ENCODE data around the gene CX3CR1.
A peak's percentile ranks its signal among the peaks of the same experiment; 100 is the strongest.
"Not testable (repeated sequence)": the region's sequence is repeated elsewhere in the genome, so short reads cannot be mapped to it uniquely, and the experiment has no call there.

The CX3CR1 gene

GRCh38 chr3:39279745-39280517 lies at the start of gene CX3CR1:
CX3CR1 (minus strand) TSS chr3:39280036; CDS start chr3:39266509, 13,527 bp downstream.
- no peak for DNase-seq

DNA sequence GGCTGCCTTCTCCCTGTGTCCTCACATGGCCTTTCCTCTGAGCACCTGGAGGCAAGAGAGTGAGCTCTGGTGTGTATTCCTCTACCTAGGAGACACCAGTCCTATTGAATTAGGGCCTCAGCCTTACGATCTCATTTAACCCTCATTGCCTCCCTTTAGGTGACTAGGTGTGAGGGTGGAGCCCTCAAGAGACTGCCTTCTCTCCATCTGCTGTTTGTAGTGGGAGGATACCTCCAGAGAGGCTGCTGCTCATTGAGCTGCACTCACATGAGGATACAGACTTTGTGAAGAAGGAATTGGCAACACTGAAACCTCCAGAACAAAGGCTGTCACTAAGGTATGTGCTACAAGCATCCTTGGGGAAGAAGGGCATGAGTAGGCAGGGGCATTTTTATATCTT lies 49.7 kb upstream of the CX3CR1 start, which contains the start of gene CCR8:
TSS of gene CCR8 (plus strand) at position 217 of the 400 bp plus-strand sequence. CDS start 2,623 bp downstream, outside the sequence.
- no peak for DNase-seq

DNA sequence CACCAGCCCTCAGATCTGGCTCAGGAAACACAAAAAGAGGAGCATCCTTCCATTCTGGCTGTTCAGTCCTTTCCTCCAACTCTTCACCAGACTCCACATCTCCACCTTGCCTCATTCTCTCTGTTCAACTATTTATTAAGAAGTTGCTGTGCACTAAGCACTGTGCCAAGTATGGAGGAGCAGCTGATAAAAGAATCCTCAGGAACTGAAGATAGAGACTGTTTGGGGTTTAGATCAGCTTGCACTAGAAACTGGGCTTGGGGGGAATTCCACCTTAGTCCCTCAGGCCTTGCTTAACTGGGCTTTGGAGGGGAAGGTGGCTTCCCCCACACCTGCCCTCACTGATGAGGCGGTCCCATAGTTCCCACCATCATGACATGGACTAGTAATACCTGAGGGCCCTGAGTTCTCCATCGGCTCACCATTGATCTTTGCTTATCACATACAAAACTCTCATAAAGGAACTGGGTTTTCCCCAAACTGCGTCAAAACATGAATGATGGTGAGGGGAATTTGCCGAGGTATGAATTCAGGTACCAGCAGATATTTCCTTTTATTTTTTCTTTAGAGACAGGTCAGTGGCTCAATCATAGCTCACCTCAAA lies 48.0 kb upstream of the CX3CR1 start:
- DNase-seq: no peak

DNA sequence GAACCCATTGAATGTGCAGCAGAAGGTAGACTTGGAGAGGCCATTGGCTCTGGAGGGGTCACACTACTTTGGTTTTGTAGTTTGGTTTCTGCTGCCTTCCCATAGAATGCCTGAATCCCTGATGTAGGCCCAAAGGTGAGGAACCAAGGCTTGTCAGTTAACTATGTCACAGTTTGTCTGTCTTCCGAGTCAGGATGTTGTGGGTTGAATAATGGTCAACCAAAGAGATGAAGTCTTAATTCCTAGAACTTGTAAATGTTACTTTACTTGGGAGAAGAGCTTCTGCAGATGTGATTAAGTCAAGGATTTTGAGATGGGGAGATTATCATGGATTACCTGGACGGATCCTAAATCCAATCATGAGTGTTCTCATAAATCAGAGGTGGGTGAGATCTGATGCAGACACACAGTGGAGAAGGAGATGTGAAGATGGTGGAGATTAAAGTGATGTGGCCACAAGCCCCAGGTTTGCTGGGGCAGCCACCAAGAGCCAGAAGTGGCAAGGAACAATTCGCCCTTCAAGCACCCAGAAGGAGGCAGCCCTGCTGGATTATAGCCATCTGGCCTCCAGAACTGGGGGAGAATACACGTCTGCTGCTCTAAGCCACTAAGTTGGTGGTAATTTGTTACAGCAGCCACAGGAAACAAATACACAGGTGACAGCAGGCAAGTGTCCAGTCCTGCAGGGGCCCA lies 47.4 kb upstream of the CX3CR1 start:
- DNase-seq: no peak

DNA sequence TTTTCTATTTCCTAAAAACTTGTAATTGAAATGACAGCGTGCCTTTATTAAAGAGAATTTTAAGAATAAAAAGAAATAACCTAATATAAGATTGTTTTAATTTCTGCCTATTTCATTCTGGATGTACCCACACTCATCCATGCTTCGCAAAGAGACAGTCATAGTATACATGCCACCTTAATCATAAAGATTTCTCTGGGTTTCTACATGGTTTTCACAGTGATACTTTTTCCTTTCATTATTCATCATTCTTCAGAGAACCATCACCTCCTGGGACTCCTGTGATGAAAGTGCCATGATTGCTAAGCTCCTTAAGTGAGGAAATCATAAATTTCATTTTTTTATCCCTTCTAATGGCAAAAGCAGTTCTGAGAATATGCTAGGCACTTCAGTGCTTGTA lies 45.4 kb upstream of the CX3CR1 start:
- no peak for DNase-seq

- no peak for DNase-seq
Measured at GRCh38 chr3:39323494-39323893, 43.7 kb upstream of the CX3CR1 start.

- no peak for DNase-seq
Measured at GRCh38 chr3:39322936-39323335, 43.1 kb upstream of the CX3CR1 start.

- DNase-seq: not testable (repeated sequence)
Measured at GRCh38 chr3:39322209-39322715, 42.4 kb upstream of the CX3CR1 start.

DNA sequence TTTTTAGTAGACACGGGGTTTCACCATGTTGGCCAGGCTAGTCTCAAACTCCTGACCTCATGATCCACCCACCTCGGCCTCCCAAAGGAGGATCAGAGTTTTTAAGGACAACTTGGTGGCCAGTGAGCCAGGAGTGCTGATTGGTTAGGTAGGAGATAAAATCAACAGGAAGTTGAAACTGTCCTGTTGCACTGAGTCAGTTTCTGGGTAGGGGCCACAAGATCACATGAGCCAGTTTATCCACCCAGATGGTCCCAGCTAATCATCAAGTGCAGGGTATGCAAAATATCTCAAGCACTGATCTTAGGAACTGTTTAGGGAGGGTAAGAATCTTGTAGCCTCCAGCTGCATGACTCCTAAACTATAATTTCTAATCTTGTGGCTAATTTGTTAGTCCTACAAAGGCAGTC lies 41.7 kb upstream of the CX3CR1 start:
- not testable (repeated sequence) for DNase-seq

DNA sequence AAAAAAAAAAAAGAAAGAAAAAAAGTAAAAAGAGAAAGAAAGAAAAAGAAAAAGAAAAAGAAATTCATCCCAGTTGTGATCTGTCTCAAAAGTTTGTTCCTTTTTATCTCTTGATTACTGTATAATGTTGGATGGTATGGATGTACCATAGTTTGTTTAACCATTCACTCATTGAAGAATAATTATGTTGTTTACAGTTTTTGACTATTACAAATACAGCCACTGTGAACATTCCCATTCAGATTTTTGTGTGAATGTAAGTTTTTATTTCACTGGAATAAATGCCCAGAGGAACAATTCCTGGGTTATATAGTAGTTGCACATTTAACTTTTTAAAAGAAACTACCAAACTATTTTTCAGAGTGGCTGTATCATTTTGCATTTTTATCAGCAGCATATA lies 39.4 kb upstream of the CX3CR1 start:
- no peak for DNase-seq

- DNase-seq: no peak
Measured at GRCh38 chr3:39318301-39318700, 38.5 kb upstream of the CX3CR1 start.

DNA sequence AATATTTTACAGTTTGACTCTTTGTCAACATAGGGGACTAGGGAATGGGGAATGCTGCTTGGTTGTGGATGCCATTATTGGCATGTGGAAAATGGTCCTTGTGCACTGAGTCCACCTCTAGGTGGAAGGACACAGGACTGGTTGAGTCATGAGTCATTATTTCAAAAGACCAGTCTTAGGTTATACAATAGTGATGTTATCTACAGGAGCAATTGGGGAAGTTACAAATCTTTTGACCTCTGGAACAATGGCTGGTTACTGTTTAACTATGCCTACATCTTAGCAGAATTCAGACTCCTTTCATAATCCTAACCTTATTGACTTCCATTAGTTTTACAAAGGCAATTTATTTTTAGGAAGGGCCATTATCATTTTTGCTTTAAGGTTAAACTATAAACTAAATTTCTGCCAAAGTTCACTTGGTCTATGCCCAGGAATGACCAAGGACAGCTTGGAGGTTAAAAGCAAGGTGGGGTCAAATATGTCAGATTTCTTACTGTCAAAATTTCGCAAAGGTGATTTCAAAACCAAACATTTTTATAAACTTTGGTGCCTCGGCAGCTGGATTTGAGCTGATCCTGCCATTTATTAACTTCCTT lies 37.8 kb upstream of the CX3CR1 start:
- no peak for DNase-seq

DNA sequence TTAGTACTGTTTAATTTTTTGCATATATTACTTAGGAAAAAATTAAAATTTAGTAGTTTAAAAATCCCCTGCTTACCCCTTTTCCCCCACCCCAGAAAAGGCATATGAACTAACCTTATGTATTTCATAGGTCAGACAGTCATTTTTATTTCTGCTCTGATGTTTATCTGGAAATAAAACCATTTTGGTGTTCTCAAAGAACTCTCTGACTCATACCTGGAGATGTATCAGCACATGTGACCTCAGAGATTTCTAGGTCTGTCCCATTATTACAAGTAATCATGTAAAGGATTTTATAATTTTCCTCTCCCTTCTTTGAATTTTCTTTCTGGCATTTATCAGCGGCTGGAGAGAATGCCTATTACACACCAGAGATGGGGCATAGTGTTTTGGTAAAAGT lies 35.6 kb upstream of the CX3CR1 start:
- no peak for DNase-seq

- DNase-seq: no peak
Measured at GRCh38 chr3:39313289-39313688, 33.5 kb upstream of the CX3CR1 start.

- DNase-seq: no peak
Measured at GRCh38 chr3:39302178-39302577, 22.3 kb upstream of the CX3CR1 start.

DNA sequence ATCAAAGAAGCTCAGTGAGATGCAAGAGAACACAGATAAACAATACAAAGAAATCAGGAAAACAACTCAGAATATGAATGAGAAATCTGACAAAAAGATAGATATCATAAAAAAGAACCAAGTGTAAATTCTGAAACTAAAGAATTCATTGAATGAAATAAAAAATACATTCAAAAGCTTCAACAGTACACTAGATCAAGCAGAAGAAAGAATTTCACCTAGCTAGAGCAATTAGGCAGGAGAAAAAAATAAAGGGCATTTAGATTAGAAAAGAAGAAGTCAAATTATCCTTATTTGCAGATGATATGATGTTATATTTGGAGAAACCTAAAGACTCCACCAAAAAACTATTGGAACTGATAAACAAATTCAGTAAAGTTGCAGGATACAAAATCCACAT lies 19.4 kb upstream of the CX3CR1 start:
- DNase-seq: no peak

DNA sequence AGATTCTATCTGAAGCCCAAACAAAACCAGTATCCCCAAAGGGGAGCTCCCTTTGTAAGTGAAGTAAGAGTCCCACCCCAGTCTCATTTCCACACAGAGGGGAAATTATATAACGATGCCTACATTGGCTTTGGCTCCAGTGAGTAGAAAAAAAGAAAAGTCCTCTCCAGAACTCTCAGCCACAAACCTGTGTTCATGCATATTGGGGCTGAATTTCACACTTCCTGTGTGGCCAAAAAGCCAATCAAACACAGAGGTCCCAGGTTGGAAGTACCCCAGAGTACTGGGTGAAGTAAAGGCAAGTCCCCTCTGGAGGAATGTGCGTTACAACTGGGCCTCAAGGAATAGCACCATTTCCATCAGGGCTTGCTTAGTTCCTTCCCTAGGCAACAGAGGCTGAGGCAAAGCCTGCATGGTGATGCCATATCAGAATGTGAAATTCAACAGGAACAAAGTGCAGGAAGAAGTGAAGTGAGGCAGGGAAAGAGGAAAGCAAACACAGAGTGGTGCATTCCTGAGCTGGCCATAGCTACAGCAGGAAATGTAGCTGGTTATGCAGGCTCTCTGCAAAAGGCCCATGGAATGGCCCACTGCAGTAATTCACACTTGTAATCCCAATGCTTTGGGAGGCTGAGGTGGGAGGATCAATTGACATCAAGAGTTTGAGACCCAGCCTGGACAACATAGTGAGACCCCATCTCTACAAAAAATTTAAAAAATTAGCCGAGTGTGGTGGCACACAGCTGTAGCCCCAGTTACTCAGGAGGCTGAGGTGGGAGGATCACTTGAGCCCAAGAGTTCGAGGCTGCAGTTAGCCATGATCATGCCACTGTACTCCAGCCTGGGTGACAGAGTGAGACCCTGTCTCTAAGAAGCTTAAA lies 16.6 kb upstream of the CX3CR1 start:
- no peak for DNase-seq

DNA sequence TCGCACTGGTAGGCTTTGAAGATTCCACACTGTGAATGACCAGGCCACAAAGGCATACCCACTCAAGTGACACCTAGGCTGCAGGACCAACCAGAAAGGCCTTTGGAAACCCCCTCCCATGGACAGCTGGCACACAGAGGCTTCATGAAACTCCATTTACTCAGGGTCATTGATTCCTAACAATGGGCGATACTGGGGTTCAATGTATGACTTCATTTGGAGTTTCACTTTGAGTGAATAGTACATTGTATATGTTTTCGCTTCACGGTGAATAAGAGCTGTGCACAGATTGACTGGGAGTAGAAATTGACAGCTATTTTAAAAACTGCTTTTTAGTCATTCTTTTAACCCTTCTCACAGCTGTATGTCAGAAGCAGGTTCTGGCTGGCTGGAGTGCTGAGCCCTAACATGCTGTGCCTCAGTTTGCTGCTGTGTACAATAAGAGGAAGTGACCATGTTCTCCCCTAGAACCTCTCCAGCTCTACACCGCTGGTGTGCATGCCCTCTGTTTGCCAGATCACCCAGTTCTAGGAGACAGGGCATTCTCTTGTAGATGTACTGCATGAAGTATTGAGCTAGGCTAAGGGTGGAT lies 15.4 kb upstream of the CX3CR1 start:
- no peak for DNase-seq

- DNase-seq: no peak
Measured at GRCh38 chr3:39294446-39295183, 14.8 kb upstream of the CX3CR1 start.

DNA sequence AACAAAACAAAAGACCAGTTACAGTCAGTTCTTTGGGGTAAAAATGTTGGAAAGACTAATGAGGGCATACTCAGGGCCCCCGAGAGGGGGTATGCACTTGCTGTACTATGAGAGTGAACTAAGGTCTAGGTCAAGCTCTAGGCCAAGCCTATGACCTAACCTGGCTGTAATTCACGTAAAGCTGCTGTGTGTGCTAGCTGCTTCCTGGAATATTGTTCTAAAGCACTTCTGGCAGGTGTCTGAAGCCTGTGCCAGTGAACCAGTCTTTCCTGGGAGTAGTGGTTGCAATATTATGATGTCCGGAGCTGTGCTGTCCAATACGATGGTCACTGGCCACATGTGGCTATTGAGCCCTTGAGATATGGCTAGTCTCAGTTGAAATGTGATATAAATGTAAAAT lies 13.1 kb upstream of the CX3CR1 start:
- DNase-seq: no peak

- DNase-seq: peak; percentile 71
Measured at GRCh38 chr3:39291903-39292329, 12.1 kb upstream of the CX3CR1 start.
